K562 (cell line): Measurements from ENCODE around the gene ZNF610. TPM values are rescaled to one million over a fixed set of nuclear protein-coding genes. Genes with fewer than 3 reads are reported as not detected.

ENCODE experiments used
- ATAC-seq: fragments of 200-7000 bp; cut with Tn5 transposase; 3 replicates; pipeline ENCODE4 v1.9.1; 2020; ENCODE audit warnings: moderate library complexity
- BruUV-seq: library from RNA; stranded (reverse); fragments of 400-500 nt; replicated peaks from 2 replicates; lab custom pipeline; 2021; lab: Mats Ljungman, UMichigan
- CTCF ChIA-PET: fragments of 300-600 bp; formaldehyde crosslinking; extraction: SDS; loops from one replicate; lab custom pipeline; 2021; ENCODE audit warnings: low intra/inter-chr PET ratio; lab: Yijun Ruan, JAX
- POLR2A ChIA-PET: fragments of 300-600, 350-650 bp; sonication (Branson Sonifier 250); formaldehyde crosslinking; extraction: SDS; loops from one replicate; lab custom pipeline; 2021; ENCODE audit warnings: antibody characterized with exemption, inconsistent platforms; lab: Yijun Ruan, JAX
- DNase-seq, 4 experiments: peaks; one replicate each; pipeline versions ENCODE4 v3.0.0 to v3.0.0-alpha.2; 2011 to 2018; ENCODE audit warnings: low spot score in 3 of 4, mixed read lengths in 3 of 4; ENCODE audit errors: extremely low read depth in 1 of 4
- FAIRE-seq: peaks from 2 replicates; lab custom pipeline; 2011; peaks lifted over from hg19 to GRCh38; lab: Jason Lieb, UNC
- H2AFZ ChIP-seq: 2 replicates; pipeline ENCODE4 v1.6.0; 2011; ENCODE audit warnings: low read depth, low read length, control low read depth, inconsistent platforms
- H3K27ac ChIP-seq: fragments of 200-600 bp; 3 replicates; pipeline ENCODE4 v1.8.0; 2011; ENCODE audit warnings: low read depth, mild to moderate bottlenecking, control low read depth, inconsistent platforms, low read length, moderate library complexity, mixed read lengths; ENCODE audit errors: extremely low read depth
- H3K27me3 ChIP-seq, 2 experiments: fragments of 300-600 bp in 1 of 2; 2 replicates in 1 of 2; 3 replicates in 1 of 2; pipeline versions ENCODE4 v1.6.0 to v1.8.0; 2011; ENCODE audit warnings: inconsistent platforms in 2 of 2, low read length in 2 of 2, mild to moderate bottlenecking in 1 of 2, mixed read lengths in 1 of 2, moderate library complexity in 1 of 2; ENCODE audit not compliant: control insufficient read depth in 2 of 2, insufficient read depth in 2 of 2
- H3K36me3 ChIP-seq: fragments of 300-600 bp; 3 replicates; pipeline ENCODE4 v1.8.0; 2011; ENCODE audit warnings: mild to moderate bottlenecking, low read length, inconsistent platforms; ENCODE audit not compliant: control insufficient read depth, insufficient read depth
- H3K4me1 ChIP-seq, 2 experiments: fragments of 200-600 bp in 1 of 2; replicated peaks in 1 of 2; 2 replicates in 1 of 2; 3 replicates in 1 of 2; pipeline versions ENCODE4 v1.5.1 to v1.8.0; 2011; ENCODE audit warnings: inconsistent platforms in 2 of 2, low read length in 2 of 2, mild to moderate bottlenecking in 1 of 2, mixed read lengths in 1 of 2, moderate library complexity in 1 of 2; ENCODE audit not compliant: control insufficient read depth in 2 of 2, insufficient read depth in 2 of 2
- H3K4me2 ChIP-seq: 2 replicates; pipeline ENCODE4 v1.6.1; 2011; ENCODE audit warnings: low read length, control low read depth, inconsistent platforms, mixed read lengths; ENCODE audit not compliant: insufficient read depth
- H3K4me3 ChIP-seq: fragments of 200-600 bp; sonication (generic), shearing (Covaris generic); 2 replicates; pipeline ENCODE4 v1.5.1; 2016; ENCODE audit warnings: control low read depth, inconsistent platforms
- H3K79me2 ChIP-seq: fragments of 200-600 bp; 3 replicates; pipeline ENCODE4 v1.8.0; 2011; ENCODE audit warnings: low read length, inconsistent platforms; ENCODE audit not compliant: control insufficient read depth, insufficient read depth
- H3K9ac ChIP-seq, 2 experiments: 2 replicates each; pipeline versions ENCODE4 v1.6.0 to v1.6.1; 2011; ENCODE audit warnings: low read depth in 2 of 2, low read length in 2 of 2, control low read depth in 1 of 2, inconsistent platforms in 1 of 2, mild to moderate bottlenecking in 1 of 2, mixed read lengths in 1 of 2; ENCODE audit not compliant: insufficient read depth in 1 of 2
- H3K9me1 ChIP-seq: one replicate; pipeline ENCODE4 v1.6.0; 2011; ENCODE audit warnings: inconsistent platforms, mild to moderate bottlenecking, low read length, moderate library complexity; ENCODE audit not compliant: control insufficient read depth, insufficient read depth
- H3K9me3 ChIP-seq: replicated peaks from 2 replicates; pipeline ENCODE4 v1.5.1; 2011; ENCODE audit warnings: low read depth, low read length, inconsistent platforms; ENCODE audit not compliant: control insufficient read depth, insufficient read depth
- H4K20me1 ChIP-seq: replicated peaks from 2 replicates; pipeline ENCODE4 v1.6.1; 2011; ENCODE audit warnings: low read length, inconsistent platforms, mixed read lengths; ENCODE audit not compliant: control insufficient read depth, insufficient read depth
- DNMT1 ChIP-seq: fragments of 450-650 bp; IDR thresholded peaks from 2 replicates; pipeline ENCODE4 v1.6.1; 2016; ENCODE audit warnings: antibody characterized with exemption, mild to moderate bottlenecking
- EP300 ChIP-seq: IDR thresholded peaks from 2 replicates; pipeline ENCODE4 v1.6.1; 2012; ENCODE audit warnings: low read length, improper control_type of control experiment
- ESRRA ChIP-seq: fragments of 450-650 bp; IDR thresholded peaks from 2 replicates; pipeline ENCODE4 v1.6.1; 2014; ENCODE audit warnings: low read depth, mild to moderate bottlenecking, moderate library complexity, borderline replicate concordance
- NFATC3 ChIP-seq: fragments of 450-650 bp; IDR thresholded peaks from 2 replicates; pipeline ENCODE4 v1.6.1; 2017; ENCODE audit warnings: mild to moderate bottlenecking
- SMARCA4 ChIP-seq: fragments of 450-650 bp; IDR thresholded peaks from 2 replicates; pipeline ENCODE4 v1.6.1; 2016
- ZNF561 ChIP-seq: fragments of 450-650 bp; formaldehyde crosslinking; conservative IDR thresholded peaks from 2 replicates; pipeline ENCODE4 v1.4.0; 2020; ENCODE audit warnings: mild to moderate bottlenecking, moderate library complexity
- ZNF79 ChIP-seq: fragments of 250-450 bp; sonication (Bioruptor Pico); IDR thresholded peaks from 2 replicates; pipeline ENCODE4 v1.4.0; 2020; ENCODE audit warnings: low read depth, mild to moderate bottlenecking, moderate library complexity
- WGBS: fragments of 100-300 bp; shearing (Covaris generic); methylation state at CpG from one replicate; pipeline ENCODE4 v1.1.6; 2016; ENCODE audit warnings: low coverage, mixed read lengths; ENCODE audit not compliant: insufficient coverage; ENCODE audit errors: missing lambda C conversion rate; 5-methylcytosine and 5-hydroxymethylcytosine counted together
- in situ Hi-C: fragments of 300-500 bp; cut with MboI; formaldehyde crosslinking; loops from 4 replicates; pipeline ENCODE4 v1.15.0; 2018; ENCODE audit warnings: inconsistent platforms, mixed read lengths
- intact Hi-C: fragments of 100-400 bp; cut with micrococcal nuclease; formaldehyde crosslinking; loops from 2 replicates; pipeline ENCODE4 v1.14.2; 2022
- polyA plus RNA-seq, 8 experiments: library from polyadenylated mRNA; depleted of rRNA in 4 of 8; stranded (reverse) in 5 of 8; unstranded in 3 of 8; fragments of >200 nt; fragmentation: Nextera tagmentation in 2 of 8; fragmentation: Illumina TruSeq in 1 of 8; extraction: Ambion mirVana in 2 of 8; extraction: Trizol in 1 of 8; gene quantifications; 2 replicates each; pipeline versions ENCODE4 v1.2.1 to v1.2.3, GENCODE V29; 2011 to 2014; ENCODE audit warnings: inconsistent platforms in 1 of 8, missing spikeins in 1 of 8
- total RNA-seq, 7 experiments: library from RNA; depleted of rRNA in 6 of 7; stranded (reverse); fragments of >200 nt in 6 of 7; fragmentation: Illumina TruSeq in 2 of 7; extraction: Trizol in 2 of 7; gene quantifications; 2 replicates each; pipeline versions ENCODE4 v1.2.1 to v1.2.3, GENCODE V29; 2011 to 2021; ENCODE audit warnings: low replicate concordance in 1 of 7
- TF ChIP-seq, protein P1 (sequence below), 2 experiments: fragments of 150-350 bp in 1 of 2; IDR thresholded peaks; 2 replicates each; pipeline ENCODE4 v1.6.1; 2012 to 2016; ENCODE audit warnings: low read depth in 2 of 2, low read length in 2 of 2, mild to moderate bottlenecking in 1 of 2, moderate library complexity in 1 of 2
- TF ChIP-seq, protein P2 (sequence below), 2 experiments: fragments of 450-650 bp; conservative IDR thresholded peaks; 2 replicates each; pipeline ENCODE4 v1.6.1; 2017; ENCODE audit warnings: mild to moderate bottlenecking in 2 of 2, moderate library complexity in 2 of 2
- TF ChIP-seq, protein P3 (sequence below): sonication (generic); formaldehyde crosslinking; IDR thresholded peaks from 2 replicates; pipeline ENCODE4 v1.8.0; 2023; ENCODE audit warnings: missing genetic modification reagents, mild to moderate bottlenecking, borderline replicate concordance

ZNF610 gene
- total and polyA plus RNA-seq, 9 of the 15 experiments (the other 6 are each of a cell fraction or from before 2014, with no cell fraction given): not detected

DNA sequence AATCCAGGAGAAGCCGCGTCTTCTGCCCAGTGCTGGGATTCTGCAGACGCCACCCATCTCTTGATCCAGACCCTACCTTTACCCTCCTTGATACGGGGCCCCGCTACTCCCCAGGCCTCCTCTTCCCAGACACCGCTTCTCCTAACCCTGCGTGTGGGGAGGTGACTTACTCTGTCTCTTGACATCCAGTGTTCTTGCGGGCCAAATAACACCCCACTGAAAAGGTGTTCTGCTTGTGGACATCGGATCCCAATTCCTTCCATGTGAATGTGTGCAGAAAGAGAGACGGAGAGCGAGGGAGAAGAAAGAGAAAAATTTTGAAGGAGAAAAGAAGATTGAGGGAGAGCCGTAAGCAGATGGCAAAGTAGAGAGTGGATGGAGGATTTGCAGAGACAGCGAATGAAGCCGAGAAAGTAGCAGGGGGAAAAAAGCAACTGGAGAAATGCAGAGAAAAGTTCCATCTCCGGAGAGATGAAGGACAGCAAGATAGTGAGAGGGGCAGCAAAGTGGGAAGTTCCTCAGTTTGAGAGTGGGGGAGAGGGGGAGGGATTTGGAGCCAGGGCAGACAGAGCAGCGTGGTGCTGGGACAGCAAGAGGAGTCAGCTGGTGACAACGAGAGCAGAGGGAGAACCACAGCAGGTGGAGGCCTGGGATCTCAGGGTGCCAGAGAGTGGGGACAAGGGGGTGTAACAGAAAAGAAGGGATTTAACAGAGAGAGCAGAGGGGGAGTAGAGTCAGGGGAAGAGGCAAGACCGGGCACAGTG, 38.3 kb upstream of the ZNF610 start:
- Histone ChIP-seq H3K4me2 (peak overlapping the region; percentile 97), H2AFZ (peak overlapping the region; percentile 99), H3K9me1 (no peaks in the 10 kb centered on the region), H3K27me3 (no peaks in the 10 kb centered on the region), H3K27ac (peak overlapping the region; percentile 99), H3K9ac (peak overlapping the region; percentile 97), H3K36me3 (peaks cover 41% of the 10 kb centered on the region), H3K4me3 (peak overlapping the region; percentile 93), H4K20me1 (no peaks in the 10 kb centered on the region), H3K79me2 (peaks cover 18% of the 10 kb centered on the region), H3K9me3 (peaks cover 16% of the 10 kb centered on the region), H3K4me1 (peaks cover 3 to 7% of the 10 kb centered on the region in 2 experiments; a peak in 2 of 5 replicates)
- in situ Hi-C loops (no loop called here), intact Hi-C loops (no loop called here)
- ChIA-PET POLR2A (interaction anchor here (0.6 kb wide), 1 partner anchor 345 kb away, joined by 3 read pairs; no protein-coding TSS in a partner anchor), CTCF (no interaction called here)
- FAIRE-seq: no peak
- ATAC-seq: peak; percentile 70; the same call in 2 of the 3 replicates
- peak in 1 of 4 experiments; percentile 21 for DNase-seq
- 21% methylated on average over 13 of the region's 18 CpGs for WGBS
- no TSS peak for BruUV-seq
- TF ChIP-seq NFATC3: no peak
- TF ChIP-seq, protein P1, sequence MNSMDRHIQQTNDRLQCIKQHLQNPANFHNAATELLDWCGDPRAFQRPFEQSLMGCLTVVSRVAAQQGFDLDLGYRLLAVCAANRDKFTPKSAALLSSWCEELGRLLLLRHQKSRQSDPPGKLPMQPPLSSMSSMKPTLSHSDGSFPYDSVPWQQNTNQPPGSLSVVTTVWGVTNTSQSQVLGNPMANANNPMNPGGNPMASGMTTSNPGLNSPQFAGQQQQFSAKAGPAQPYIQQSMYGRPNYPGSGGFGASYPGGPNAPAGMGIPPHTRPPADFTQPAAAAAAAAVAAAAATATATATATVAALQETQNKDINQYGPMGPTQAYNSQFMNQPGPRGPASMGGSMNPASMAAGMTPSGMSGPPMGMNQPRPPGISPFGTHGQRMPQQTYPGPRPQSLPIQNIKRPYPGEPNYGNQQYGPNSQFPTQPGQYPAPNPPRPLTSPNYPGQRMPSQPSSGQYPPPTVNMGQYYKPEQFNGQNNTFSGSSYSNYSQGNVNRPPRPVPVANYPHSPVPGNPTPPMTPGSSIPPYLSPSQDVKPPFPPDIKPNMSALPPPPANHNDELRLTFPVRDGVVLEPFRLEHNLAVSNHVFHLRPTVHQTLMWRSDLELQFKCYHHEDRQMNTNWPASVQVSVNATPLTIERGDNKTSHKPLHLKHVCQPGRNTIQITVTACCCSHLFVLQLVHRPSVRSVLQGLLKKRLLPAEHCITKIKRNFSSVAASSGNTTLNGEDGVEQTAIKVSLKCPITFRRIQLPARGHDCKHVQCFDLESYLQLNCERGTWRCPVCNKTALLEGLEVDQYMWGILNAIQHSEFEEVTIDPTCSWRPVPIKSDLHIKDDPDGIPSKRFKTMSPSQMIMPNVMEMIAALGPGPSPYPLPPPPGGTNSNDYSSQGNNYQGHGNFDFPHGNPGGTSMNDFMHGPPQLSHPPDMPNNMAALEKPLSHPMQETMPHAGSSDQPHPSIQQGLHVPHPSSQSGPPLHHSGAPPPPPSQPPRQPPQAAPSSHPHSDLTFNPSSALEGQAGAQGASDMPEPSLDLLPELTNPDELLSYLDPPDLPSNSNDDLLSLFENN (IDR thresholded peaks at IDR 0.05; ENCODE audit: low read depth in 2 of 2, low read length in 2 of 2): 0 out of 4 replicates have a peak, but pooled peaks of 1 of the 2 experiments have one; percentile 0
- no peak for TF ChIP-seq ZNF561 (CRISPR knock-in tag)
- no peak for TF ChIP-seq EP300
- TF ChIP-seq, protein P2, sequence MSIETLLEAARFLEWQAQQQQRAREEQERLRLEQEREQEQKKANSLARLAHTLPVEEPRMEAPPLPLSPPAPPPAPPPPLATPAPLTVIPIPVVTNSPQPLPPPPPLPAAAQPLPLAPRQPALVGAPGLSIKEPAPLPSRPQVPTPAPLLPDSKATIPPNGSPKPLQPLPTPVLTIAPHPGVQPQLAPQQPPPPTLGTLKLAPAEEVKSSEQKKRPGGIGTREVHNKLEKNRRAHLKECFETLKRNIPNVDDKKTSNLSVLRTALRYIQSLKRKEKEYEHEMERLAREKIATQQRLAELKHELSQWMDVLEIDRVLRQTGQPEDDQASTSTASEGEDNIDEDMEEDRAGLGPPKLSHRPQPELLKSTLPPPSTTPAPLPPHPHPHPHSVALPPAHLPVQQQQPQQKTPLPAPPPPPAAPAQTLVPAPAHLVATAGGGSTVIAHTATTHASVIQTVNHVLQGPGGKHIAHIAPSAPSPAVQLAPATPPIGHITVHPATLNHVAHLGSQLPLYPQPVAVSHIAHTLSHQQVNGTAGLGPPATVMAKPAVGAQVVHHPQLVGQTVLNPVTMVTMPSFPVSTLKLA (conservative IDR thresholded peaks at IDR 0.05): 0 out of 4 replicates have a peak, but pooled peaks of 1 of the 2 experiments have one; percentile 1
- 0 out of 2 replicates have a peak, but pooled peaks have one; percentile 1 for TF ChIP-seq ESRRA
- no peak for TF ChIP-seq SMARCA4
- TF ChIP-seq, protein P3, sequence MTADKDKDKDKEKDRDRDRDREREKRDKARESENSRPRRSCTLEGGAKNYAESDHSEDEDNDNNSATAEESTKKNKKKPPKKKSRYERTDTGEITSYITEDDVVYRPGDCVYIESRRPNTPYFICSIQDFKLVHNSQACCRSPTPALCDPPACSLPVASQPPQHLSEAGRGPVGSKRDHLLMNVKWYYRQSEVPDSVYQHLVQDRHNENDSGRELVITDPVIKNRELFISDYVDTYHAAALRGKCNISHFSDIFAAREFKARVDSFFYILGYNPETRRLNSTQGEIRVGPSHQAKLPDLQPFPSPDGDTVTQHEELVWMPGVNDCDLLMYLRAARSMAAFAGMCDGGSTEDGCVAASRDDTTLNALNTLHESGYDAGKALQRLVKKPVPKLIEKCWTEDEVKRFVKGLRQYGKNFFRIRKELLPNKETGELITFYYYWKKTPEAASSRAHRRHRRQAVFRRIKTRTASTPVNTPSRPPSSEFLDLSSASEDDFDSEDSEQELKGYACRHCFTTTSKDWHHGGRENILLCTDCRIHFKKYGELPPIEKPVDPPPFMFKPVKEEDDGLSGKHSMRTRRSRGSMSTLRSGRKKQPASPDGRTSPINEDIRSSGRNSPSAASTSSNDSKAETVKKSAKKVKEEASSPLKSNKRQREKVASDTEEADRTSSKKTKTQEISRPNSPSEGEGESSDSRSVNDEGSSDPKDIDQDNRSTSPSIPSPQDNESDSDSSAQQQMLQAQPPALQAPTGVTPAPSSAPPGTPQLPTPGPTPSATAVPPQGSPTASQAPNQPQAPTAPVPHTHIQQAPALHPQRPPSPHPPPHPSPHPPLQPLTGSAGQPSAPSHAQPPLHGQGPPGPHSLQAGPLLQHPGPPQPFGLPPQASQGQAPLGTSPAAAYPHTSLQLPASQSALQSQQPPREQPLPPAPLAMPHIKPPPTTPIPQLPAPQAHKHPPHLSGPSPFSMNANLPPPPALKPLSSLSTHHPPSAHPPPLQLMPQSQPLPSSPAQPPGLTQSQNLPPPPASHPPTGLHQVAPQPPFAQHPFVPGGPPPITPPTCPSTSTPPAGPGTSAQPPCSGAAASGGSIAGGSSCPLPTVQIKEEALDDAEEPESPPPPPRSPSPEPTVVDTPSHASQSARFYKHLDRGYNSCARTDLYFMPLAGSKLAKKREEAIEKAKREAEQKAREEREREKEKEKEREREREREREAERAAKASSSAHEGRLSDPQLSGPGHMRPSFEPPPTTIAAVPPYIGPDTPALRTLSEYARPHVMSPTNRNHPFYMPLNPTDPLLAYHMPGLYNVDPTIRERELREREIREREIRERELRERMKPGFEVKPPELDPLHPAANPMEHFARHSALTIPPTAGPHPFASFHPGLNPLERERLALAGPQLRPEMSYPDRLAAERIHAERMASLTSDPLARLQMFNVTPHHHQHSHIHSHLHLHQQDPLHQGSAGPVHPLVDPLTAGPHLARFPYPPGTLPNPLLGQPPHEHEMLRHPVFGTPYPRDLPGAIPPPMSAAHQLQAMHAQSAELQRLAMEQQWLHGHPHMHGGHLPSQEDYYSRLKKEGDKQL (CRISPR knock-in tag): no peak
- no peak for TF ChIP-seq ZNF79
- 0 out of 2 replicates have a peak, but pooled peaks have one; percentile 57 for TF ChIP-seq DNMT1
